K562 (cell line): Measurements from ENCODE around the gene HELZ. TPM values are rescaled to one million over a fixed set of nuclear protein-coding genes. Genes with fewer than 3 reads are reported as not detected.

Source experiments
- ADNP ChIP-seq: fragments of 200-800 bp; sonication (Bioruptor generic); IDR thresholded peaks from 2 replicates; pipeline ENCODE4 v1.6.1; 2016; ENCODE audit warnings: missing genetic modification characterization, missing compliant biosample characterization
- BCOR ChIP-seq: fragments of 450-650 bp; IDR thresholded peaks from 2 replicates; pipeline ENCODE4 v1.6.1; 2016
- ESRRB ChIP-seq: fragments of 250-450 bp; sonication (Bioruptor Pico); IDR thresholded peaks from 2 replicates; pipeline ENCODE4 v1.5.0; 2020; ENCODE audit warnings: mild to moderate bottlenecking, moderate library complexity, borderline replicate concordance
- FOSL1 ChIP-seq: fragments of 200-800 bp; sonication (Bioruptor generic); conservative IDR thresholded peaks from 2 replicates; pipeline ENCODE4 v1.6.1; 2016; ENCODE audit warnings: missing genetic modification characterization, missing compliant biosample characterization
- GTF2F1 ChIP-seq: IDR thresholded peaks from 2 replicates; pipeline ENCODE4 v1.6.1; 2011; ENCODE audit warnings: low read depth, low read length, improper control_type of control experiment
- HDAC2 ChIP-seq: fragments of 450-650 bp; IDR thresholded peaks from 2 replicates; pipeline ENCODE4 v1.6.1; 2016; ENCODE audit warnings: mild to moderate bottlenecking
- HMGN3 ChIP-seq: IDR thresholded peaks from 2 replicates; pipeline ENCODE4 v1.6.1; 2011; ENCODE audit warnings: borderline replicate concordance, low read depth, mild to moderate bottlenecking, mixed read lengths, low read length; ENCODE audit not compliant: insufficient read length; ENCODE audit errors: extremely low read depth
- SIN3A ChIP-seq, 2 experiments: fragments of 150-350 bp in 1 of 2; IDR thresholded peaks; 2 replicates each; pipeline ENCODE4 v1.6.1; 2011 to 2016; ENCODE audit warnings: borderline replicate concordance in 2 of 2, low read depth in 2 of 2, low read length in 2 of 2, mild to moderate bottlenecking in 2 of 2, moderate library complexity in 2 of 2; ENCODE audit not compliant: control insufficient read depth in 1 of 2
- TEAD4 ChIP-seq, 2 experiments: sonication (generic) in 1 of 2; formaldehyde crosslinking in 1 of 2; IDR thresholded peaks; 2 replicates each; pipeline versions ENCODE4 v1.6.1 to v1.8.0; 2012 to 2022; ENCODE audit warnings: borderline replicate concordance in 1 of 2, inconsistent platforms in 1 of 2, low read length in 1 of 2, mild to moderate bottlenecking in 1 of 2, missing genetic modification reagents in 1 of 2
- ZNF445 ChIP-seq: fragments of 250-450 bp; sonication (Bioruptor Pico); IDR thresholded peaks from 2 replicates; pipeline ENCODE4 v1.4.0; 2020; ENCODE audit warnings: low read depth, mild to moderate bottlenecking, moderate library complexity
- polyA plus RNA-seq, 8 experiments: library from polyadenylated mRNA; depleted of rRNA in 4 of 8; stranded (reverse) in 5 of 8; unstranded in 3 of 8; fragments of >200 nt; fragmentation: Nextera tagmentation in 2 of 8; fragmentation: Illumina TruSeq in 1 of 8; extraction: Ambion mirVana in 2 of 8; extraction: Trizol in 1 of 8; gene quantifications; 2 replicates each; pipeline versions ENCODE4 v1.2.1 to v1.2.3, GENCODE V29; 2011 to 2014; ENCODE audit warnings: inconsistent platforms in 1 of 8, missing spikeins in 1 of 8
- total RNA-seq, 7 experiments: library from RNA; depleted of rRNA in 6 of 7; stranded (reverse); fragments of >200 nt in 6 of 7; fragmentation: Illumina TruSeq in 2 of 7; extraction: Trizol in 2 of 7; gene quantifications; 2 replicates each; pipeline versions ENCODE4 v1.2.1 to v1.2.3, GENCODE V29; 2011 to 2021; ENCODE audit warnings: low replicate concordance in 1 of 7
- TF ChIP-seq, protein P1 (sequence below): fragments of 250-450 bp; sonication (Bioruptor Pico); IDR thresholded peaks from 2 replicates; pipeline ENCODE4 v1.5.0; 2020; ENCODE audit warnings: mild to moderate bottlenecking, borderline replicate concordance
- TF ChIP-seq, protein P2 (sequence below): sonication (generic); formaldehyde crosslinking; IDR thresholded peaks from 2 replicates; pipeline ENCODE4 v1.8.0; 2022; ENCODE audit warnings: missing genetic modification reagents, mild to moderate bottlenecking, moderate library complexity, borderline replicate concordance
- TF ChIP-seq, protein P3 (sequence below), 3 experiments: IDR thresholded peaks in 2 of 3; conservative IDR thresholded peaks in 1 of 3; 2 replicates each; pipeline ENCODE4 v1.5.1; 2011 to 2012; ENCODE audit warnings: low read length in 3 of 3, mild to moderate bottlenecking in 3 of 3, control low read depth in 2 of 3, improper control_type of control experiment in 1 of 3, inconsistent platforms in 1 of 3, low read depth in 1 of 3, mixed read lengths in 1 of 3, moderate library complexity in 1 of 3; ENCODE audit not compliant: insufficient read depth in 2 of 3
- TF ChIP-seq, protein P4 (sequence below): fragments of 450-650 bp; conservative IDR thresholded peaks from 2 replicates; pipeline ENCODE4 v1.6.1; 2016; ENCODE audit warnings: missing genetic modification characterization, low read depth, mild to moderate bottlenecking, control low read depth, missing compliant biosample characterization
- TF ChIP-seq, protein P5 (sequence below): fragments of 250-450 bp; sonication (Bioruptor Pico); IDR thresholded peaks from 2 replicates; pipeline ENCODE4 v1.4.0; 2020; ENCODE audit warnings: mild to moderate bottlenecking
- TF ChIP-seq, protein P6 (sequence below): fragments of 450-650 bp; formaldehyde crosslinking; IDR thresholded peaks from 2 replicates; pipeline ENCODE4 v1.4.0; 2022; ENCODE audit warnings: missing genetic modification characterization

Gene HELZ
- total and polyA plus RNA-seq, 9 of the 15 experiments (the other 6 are each of a cell fraction or from before 2014, with no cell fraction given), result 5.2 to 39.8 (median 17.3) TPM

DNA sequence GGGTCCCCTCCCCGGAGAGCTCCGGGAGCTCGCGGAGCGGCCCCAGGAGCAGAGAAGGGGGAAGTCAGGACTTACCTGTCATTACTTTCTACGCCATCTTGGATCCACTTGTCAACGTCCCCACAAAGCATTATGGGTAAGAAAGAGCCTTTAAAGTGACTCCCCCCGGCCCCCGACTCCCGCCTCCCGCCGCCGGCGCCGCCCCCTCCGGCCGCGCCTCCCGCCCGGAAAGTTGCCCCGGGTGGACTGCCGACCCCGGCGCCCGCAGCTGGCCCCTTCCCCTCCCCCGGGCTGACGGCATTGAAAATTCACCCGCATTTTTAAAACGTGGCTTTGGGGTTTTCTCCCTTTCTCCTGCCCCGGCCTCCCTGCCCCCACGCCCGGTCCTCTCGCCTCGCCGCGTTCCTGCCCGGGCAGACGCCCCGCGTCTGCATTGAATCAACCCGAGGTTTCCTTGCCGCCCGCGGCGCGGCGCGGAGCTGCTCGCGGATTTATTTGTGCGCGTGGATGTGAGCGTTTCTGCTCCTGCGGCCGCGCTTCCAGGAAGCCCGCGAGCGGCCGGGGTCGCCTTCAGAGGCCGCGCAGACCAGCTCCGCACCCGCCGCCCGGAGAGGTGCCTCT is at the start of gene HELZ (continued):
- TF ChIP-seq, protein P1, sequence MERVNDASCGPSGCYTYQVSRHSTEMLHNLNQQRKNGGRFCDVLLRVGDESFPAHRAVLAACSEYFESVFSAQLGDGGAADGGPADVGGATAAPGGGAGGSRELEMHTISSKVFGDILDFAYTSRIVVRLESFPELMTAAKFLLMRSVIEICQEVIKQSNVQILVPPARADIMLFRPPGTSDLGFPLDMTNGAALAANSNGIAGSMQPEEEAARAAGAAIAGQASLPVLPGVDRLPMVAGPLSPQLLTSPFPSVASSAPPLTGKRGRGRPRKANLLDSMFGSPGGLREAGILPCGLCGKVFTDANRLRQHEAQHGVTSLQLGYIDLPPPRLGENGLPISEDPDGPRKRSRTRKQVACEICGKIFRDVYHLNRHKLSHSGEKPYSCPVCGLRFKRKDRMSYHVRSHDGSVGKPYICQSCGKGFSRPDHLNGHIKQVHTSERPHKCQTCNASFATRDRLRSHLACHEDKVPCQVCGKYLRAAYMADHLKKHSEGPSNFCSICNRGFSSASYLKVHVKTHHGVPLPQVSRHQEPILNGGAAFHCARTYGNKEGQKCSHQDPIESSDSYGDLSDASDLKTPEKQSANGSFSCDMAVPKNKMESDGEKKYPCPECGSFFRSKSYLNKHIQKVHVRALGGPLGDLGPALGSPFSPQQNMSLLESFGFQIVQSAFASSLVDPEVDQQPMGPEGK (CRISPR knock-in tag), result no peak
- TF ChIP-seq SIN3A (IDR thresholded peaks at IDR 0.05; ENCODE audit: borderline replicate concordance in 2 of 2, control insufficient read depth in 1 of 2, low read depth in 2 of 2, low read length in 2 of 2) (0 out of 4 replicates have a peak, but pooled peaks have one; percentile 17 to 52), BCOR (no peak), ADNP (tag) (no peak), TEAD4 (IDR thresholded peaks at IDR 0.05; ENCODE audit: low read length) (no peak), TEAD4 (CRISPR knock-in tag; IDR thresholded peaks at IDR 0.05; ENCODE audit: borderline replicate concordance) (no peak), ESRRB (CRISPR knock-in tag) (no peak), ZNF445 (no peak), HMGN3 (peak; percentile 56), HDAC2 (0 out of 2 replicates have a peak, but pooled peaks have one; percentile 27), GTF2F1 (no peak), FOSL1 (tag) (no peak)
- TF ChIP-seq, protein P2, sequence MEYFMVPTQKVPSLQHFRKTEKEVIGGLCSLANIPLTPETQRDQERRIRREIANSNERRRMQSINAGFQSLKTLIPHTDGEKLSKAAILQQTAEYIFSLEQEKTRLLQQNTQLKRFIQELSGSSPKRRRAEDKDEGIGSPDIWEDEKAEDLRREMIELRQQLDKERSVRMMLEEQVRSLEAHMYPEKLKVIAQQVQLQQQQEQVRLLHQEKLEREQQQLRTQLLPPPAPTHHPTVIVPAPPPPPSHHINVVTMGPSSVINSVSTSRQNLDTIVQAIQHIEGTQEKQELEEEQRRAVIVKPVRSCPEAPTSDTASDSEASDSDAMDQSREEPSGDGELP, result peak; percentile 54; the same call in 1 of the 2 replicates
- TF ChIP-seq, protein P3, sequence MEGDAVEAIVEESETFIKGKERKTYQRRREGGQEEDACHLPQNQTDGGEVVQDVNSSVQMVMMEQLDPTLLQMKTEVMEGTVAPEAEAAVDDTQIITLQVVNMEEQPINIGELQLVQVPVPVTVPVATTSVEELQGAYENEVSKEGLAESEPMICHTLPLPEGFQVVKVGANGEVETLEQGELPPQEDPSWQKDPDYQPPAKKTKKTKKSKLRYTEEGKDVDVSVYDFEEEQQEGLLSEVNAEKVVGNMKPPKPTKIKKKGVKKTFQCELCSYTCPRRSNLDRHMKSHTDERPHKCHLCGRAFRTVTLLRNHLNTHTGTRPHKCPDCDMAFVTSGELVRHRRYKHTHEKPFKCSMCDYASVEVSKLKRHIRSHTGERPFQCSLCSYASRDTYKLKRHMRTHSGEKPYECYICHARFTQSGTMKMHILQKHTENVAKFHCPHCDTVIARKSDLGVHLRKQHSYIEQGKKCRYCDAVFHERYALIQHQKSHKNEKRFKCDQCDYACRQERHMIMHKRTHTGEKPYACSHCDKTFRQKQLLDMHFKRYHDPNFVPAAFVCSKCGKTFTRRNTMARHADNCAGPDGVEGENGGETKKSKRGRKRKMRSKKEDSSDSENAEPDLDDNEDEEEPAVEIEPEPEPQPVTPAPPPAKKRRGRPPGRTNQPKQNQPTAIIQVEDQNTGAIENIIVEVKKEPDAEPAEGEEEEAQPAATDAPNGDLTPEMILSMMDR (IDR thresholded peaks at IDR 0.05 in 2 of 3, conservative IDR thresholded peaks at IDR 0.05 in 1 of 3; ENCODE audit: insufficient read depth in 2 of 3, low read depth in 1 of 3, low read length in 3 of 3), result no peak
- TF ChIP-seq, protein P4, sequence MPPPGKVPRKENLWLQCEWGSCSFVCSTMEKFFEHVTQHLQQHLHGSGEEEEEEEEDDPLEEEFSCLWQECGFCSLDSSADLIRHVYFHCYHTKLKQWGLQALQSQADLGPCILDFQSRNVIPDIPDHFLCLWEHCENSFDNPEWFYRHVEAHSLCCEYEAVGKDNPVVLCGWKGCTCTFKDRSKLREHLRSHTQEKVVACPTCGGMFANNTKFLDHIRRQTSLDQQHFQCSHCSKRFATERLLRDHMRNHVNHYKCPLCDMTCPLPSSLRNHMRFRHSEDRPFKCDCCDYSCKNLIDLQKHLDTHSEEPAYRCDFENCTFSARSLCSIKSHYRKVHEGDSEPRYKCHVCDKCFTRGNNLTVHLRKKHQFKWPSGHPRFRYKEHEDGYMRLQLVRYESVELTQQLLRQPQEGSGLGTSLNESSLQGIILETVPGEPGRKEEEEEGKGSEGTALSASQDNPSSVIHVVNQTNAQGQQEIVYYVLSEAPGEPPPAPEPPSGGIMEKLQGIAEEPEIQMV, result no peak
- TF ChIP-seq, protein P5, sequence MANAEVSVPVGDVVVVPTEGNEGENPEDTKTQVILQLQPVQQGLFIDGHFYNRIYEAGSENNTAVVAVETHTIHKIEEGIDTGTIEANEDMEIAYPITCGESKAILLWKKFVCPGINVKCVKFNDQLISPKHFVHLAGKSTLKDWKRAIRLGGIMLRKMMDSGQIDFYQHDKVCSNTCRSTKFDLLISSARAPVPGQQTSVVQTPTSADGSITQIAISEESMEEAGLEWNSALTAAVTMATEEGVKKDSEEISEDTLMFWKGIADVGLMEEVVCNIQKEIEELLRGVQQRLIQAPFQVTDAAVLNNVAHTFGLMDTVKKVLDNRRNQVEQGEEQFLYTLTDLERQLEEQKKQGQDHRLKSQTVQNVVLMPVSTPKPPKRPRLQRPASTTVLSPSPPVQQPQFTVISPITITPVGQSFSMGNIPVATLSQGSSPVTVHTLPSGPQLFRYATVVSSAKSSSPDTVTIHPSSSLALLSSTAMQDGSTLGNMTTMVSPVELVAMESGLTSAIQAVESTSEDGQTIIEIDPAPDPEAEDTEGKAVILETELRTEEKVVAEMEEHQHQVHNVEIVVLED (CRISPR knock-in tag), result no peak
- TF ChIP-seq, protein P6, sequence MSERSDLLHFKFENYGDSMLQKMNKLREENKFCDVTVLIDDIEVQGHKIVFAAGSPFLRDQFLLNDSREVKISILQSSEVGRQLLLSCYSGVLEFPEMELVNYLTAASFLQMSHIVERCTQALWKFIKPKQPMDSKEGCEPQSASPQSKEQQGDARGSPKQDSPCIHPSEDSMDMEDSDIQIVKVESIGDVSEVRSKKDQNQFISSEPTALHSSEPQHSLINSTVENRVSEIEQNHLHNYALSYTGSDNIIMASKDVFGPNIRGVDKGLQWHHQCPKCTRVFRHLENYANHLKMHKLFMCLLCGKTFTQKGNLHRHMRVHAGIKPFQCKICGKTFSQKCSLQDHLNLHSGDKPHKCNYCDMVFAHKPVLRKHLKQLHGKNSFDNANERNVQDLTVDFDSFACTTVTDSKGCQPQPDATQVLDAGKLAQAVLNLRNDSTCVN (CRISPR knock-in tag), result no peak
